Gastroesophageal sphincter (tissue), 3 donors: ENCODE results near the gene TNFRSF19.

ENCODE experiments used
- POLR2A ChIP-seq, 2 donors: fragments of 450-650 bp; IDR thresholded peaks; one replicate each; pipeline ENCODE4 v1.6.1; 2017; ENCODE audit warnings: antibody characterized with exemption in 2 of 2, mild to moderate bottlenecking in 2 of 2, moderate library complexity in 1 of 2
- TF ChIP-seq, protein P1 (sequence below), 4 experiments: fragments of 200-600 bp in 2 of 4; fragments of 450-650 bp in 2 of 4; sonication (generic) in 1 of 4; IDR thresholded peaks; one replicate each; pipeline ENCODE4 v1.5.1; 2017 to 2019; ENCODE audit warnings: antibody characterized with exemption in 4 of 4, mild to moderate bottlenecking in 2 of 4, moderate library complexity in 2 of 4

DNA sequence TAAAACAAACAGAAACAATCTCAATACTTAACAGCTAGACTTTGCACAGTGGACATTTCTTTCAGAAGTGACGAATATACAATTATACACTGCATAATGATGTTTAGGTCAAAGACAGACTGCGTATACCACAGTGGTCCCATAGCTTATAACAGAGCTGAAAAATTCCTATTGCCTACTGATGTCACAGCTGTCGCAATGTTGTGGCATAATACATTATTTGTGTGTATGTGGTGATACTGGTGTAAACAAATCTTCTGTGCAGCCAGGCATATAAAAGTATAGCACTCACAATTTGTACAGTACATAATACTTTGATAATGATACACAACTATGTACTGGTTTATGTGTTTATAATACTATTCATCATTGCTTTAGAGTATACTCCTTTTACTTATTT is 116.7 kb downstream of the TNFRSF19 start:
- TF ChIP-seq, protein P1, sequence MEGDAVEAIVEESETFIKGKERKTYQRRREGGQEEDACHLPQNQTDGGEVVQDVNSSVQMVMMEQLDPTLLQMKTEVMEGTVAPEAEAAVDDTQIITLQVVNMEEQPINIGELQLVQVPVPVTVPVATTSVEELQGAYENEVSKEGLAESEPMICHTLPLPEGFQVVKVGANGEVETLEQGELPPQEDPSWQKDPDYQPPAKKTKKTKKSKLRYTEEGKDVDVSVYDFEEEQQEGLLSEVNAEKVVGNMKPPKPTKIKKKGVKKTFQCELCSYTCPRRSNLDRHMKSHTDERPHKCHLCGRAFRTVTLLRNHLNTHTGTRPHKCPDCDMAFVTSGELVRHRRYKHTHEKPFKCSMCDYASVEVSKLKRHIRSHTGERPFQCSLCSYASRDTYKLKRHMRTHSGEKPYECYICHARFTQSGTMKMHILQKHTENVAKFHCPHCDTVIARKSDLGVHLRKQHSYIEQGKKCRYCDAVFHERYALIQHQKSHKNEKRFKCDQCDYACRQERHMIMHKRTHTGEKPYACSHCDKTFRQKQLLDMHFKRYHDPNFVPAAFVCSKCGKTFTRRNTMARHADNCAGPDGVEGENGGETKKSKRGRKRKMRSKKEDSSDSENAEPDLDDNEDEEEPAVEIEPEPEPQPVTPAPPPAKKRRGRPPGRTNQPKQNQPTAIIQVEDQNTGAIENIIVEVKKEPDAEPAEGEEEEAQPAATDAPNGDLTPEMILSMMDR (IDR thresholded peaks at IDR 0.05), result no peak
- TF ChIP-seq POLR2A (IDR thresholded peaks at IDR 0.05), result no peak
